Stomach (tissue), 9 donors: ENCODE data around the gene PIWIL1. TPM values are rescaled to one million over a fixed set of nuclear protein-coding genes. Genes with fewer than 3 reads are reported as not detected.
A peak's percentile ranks its signal among the peaks of the same experiment; 100 is the strongest.

ENCODE experiments used
- DNase-seq, 2 donors: peaks; one replicate each; pipeline versions ENCODE4 v3.0.0 to v3.0.0-alpha.2; 2013 to 2019
- H3K27ac ChIP-seq, 5 donors: fragments of 200-600 bp in 4 of 5; sonication (generic) in 4 of 5; one replicate each; pipeline ENCODE4 v1.5.1; 2013 to 2019; ENCODE audit warnings: mild to moderate bottlenecking in 1 of 5, moderate library complexity in 1 of 5
- H3K27me3 ChIP-seq, 3 donors: fragments of 200-600 bp; sonication (generic); one replicate each; pipeline ENCODE4 v1.5.1; 2017 to 2019; ENCODE audit warnings: mixed run types in 1 of 3
- H3K36me3 ChIP-seq, 4 donors: fragments of 200-600 bp; sonication (generic); 1 replicate in 3 of 4; 2 replicates in 1 of 4; pipeline ENCODE4 v1.5.1; 2016 to 2019
- H3K4me1 ChIP-seq, 4 donors: fragments of 200-600 bp; sonication (generic); one replicate each; pipeline ENCODE4 v1.5.1; 2016 to 2019
- H3K4me3 ChIP-seq, 4 donors: fragments of 200-600 bp; sonication (generic) in 3 of 4; one replicate each; pipeline ENCODE4 v1.5.1; 2016 to 2019; ENCODE audit warnings: mild to moderate bottlenecking in 1 of 4
- H3K9me3 ChIP-seq, 4 donors: fragments of 200-600 bp; sonication (generic); one replicate each; pipeline ENCODE4 v1.5.1; 2016 to 2019
- CTCF ChIP-seq, 7 experiments: fragments of 450-650 bp in 4 of 7; fragments of 200-600 bp in 3 of 7; sonication (generic) in 3 of 7; IDR thresholded peaks; one replicate each; pipeline ENCODE4 v1.5.1; 2016 to 2019; ENCODE audit warnings: antibody characterized with exemption in 7 of 7, control low read depth in 2 of 7, mild to moderate bottlenecking in 1 of 7
- EP300 ChIP-seq: sonication (generic); formaldehyde crosslinking; IDR thresholded peaks from one replicate; pipeline ENCODE4 v1.6.1; 2017; ENCODE audit warnings: antibody characterized with exemption
- POLR2A ChIP-seq, 4 donors: fragments of 450-650 bp; IDR thresholded peaks; one replicate each; pipeline ENCODE4 v1.6.1; 2016; ENCODE audit warnings: antibody characterized with exemption in 4 of 4, control low read depth in 2 of 4, mild to moderate bottlenecking in 1 of 4, moderate library complexity in 1 of 4
- POLR2AphosphoS5 ChIP-seq, 3 donors: sonication (generic); formaldehyde crosslinking; IDR thresholded peaks; one replicate each; pipeline ENCODE4 v1.6.1; 2016; ENCODE audit warnings: antibody characterized with exemption in 3 of 3
- WGBS, 5 donors: extraction: QIAGEN DNeasy Blood & Tissue Kit in 3 of 5; methylation state at CpG; one replicate each; pipeline versions ENCODE4 v1.1.5 to v1.1.7; 2013 to 2018; 5-methylcytosine and 5-hydroxymethylcytosine counted together
- intact Hi-C: fragments of 100-400 bp; cut with DNase I; formaldehyde crosslinking; loops from one replicate; pipeline ENCODE4 v1.15.1; 2023; ENCODE audit warnings: low total_unique reads
- polyA plus RNA-seq, 3 donors: library from polyadenylated mRNA; stranded (reverse); fragments of 200-250 nt; gene quantifications; one replicate each; pipeline ENCODE4 v1.2.3, GENCODE V29; 2013
- total RNA-seq, 5 donors: library from RNA; depleted of rRNA; stranded (reverse); fragments of >200 nt; gene quantifications; one replicate each; pipeline versions ENCODE4 v1.1.0 to v1.2.3, GENCODE V29; 2014 to 2016
- donor health status: healthy with polysubstance abuse.
- donor health status: Bipolar disorder and iron deficiency.
- donor health status: healthy.

PIWIL1 gene
- total and polyA plus RNA-seq, 8 donors: not detected

DNA sequence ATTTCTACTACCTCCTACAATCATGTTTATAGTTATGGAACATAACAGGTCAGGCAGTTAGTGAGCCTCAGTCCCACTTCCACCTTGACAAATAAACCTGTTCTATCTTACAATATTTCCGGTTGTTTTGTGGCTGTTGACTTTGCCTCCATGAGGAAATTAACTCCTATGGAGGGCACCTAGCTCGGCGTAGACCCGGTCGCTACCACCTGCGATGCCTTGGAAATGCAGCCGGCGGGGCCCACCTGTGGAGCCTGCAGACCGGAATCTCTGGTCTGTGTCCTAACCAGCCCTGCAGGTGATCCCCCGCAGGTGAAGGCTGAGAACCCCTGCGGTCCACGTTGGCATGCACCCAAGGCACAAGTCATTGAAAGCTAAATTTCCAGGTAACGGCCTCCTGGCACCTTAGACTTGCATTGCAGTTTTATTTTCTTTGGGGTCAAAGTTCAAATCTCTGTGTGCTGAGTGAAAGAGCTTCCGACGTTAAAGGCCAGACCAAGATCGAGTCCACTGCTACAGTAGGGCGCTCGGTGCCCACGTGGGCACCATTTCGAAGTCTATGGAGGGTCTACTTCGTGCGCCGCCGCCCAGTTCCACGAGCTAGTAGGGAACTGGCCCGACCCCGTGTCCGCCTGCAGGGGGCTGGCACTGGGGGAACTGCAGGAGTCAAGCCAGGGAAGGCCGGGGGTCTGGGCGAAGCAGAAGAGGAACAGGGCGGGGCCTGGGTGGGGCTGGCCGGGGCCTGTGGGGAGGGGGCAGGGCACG, 782 bp upstream of the PIWIL1 start:
- Histone ChIP-seq H3K4me3 (no peak overlapping the region), H3K36me3 (no peaks in the 10 kb centered on the region), H3K9me3 (peaks cover 0 to 4% (median 0%) of the 10 kb centered on the region in 4 donors), H3K4me1 (peaks cover 0 to 14% (median 9%) of the 10 kb centered on the region in 4 donors), H3K27me3 (peaks cover 9 to 81% (median 16%) of the 10 kb centered on the region in 3 donors), H3K27ac (no peak overlapping the region)
- no peak for TF ChIP-seq POLR2AphosphoS5 (IDR thresholded peaks at IDR 0.05)
- no peak for TF ChIP-seq EP300
- TF ChIP-seq CTCF (IDR thresholded peaks at IDR 0.05): no peak
- no peak for TF ChIP-seq POLR2A (IDR thresholded peaks at IDR 0.05)
- WGBS, 5 donors: 61 to 70% (median 65%) methylated on average over 20 to 33 of the region's 33 CpGs
- intact Hi-C loops: loop anchor here (5.0 kb wide), 1 partner anchor 290 kb away; no protein-coding TSS in a partner anchor
- DNase-seq: no peak

GRCh38 chr12:130338794-130339601, 1.3 kb downstream of the PIWIL1 start:
- H3K36me3 ChIP-seq: no peaks in the 10 kb centered on the region
- no peak for DNase-seq
- H3K27ac ChIP-seq: no peak overlapping the region
- 22 to 36% (median 24%) methylated on average over 17 to 82 of the region's 82 CpGs for WGBS, 5 donors
- peaks cover 0 to 14% (median 9%) of the 10 kb centered on the region in 4 donors for H3K4me1 ChIP-seq
- intact Hi-C loops: loop anchor here (5.0 kb wide), 1 partner anchor 292 kb away; no protein-coding TSS in a partner anchor
- TF ChIP-seq POLR2A (IDR thresholded peaks at IDR 0.05) (no peak), EP300 (no peak), CTCF (IDR thresholded peaks at IDR 0.05) (no peak), POLR2AphosphoS5 (IDR thresholded peaks at IDR 0.05) (no peak)
- H3K9me3 ChIP-seq: peaks cover 0 to 4% (median 0%) of the 10 kb centered on the region in 4 donors
- no peak overlapping the region for H3K4me3 ChIP-seq
- peaks cover 9 to 61% (median 16%) of the 10 kb centered on the region in 3 donors for H3K27me3 ChIP-seq

- H3K27ac ChIP-seq: no peak overlapping the region
- H3K36me3 ChIP-seq: no peaks in the 10 kb centered on the region
- no peak overlapping the region for H3K4me3 ChIP-seq
- intact Hi-C loops: loop anchor here (5.0 kb wide), 1 partner anchor 293 kb away; no protein-coding TSS in a partner anchor
- H3K9me3 ChIP-seq: peaks cover 0 to 4% (median 0%) of the 10 kb centered on the region in 4 donors
- H3K4me1 ChIP-seq: peaks cover 0 to 14% (median 9%) of the 10 kb centered on the region in 4 donors
- TF ChIP-seq POLR2AphosphoS5 (IDR thresholded peaks at IDR 0.05) (no peak), EP300 (no peak), CTCF (IDR thresholded peaks at IDR 0.05) (no peak), POLR2A (IDR thresholded peaks at IDR 0.05) (no peak)
- WGBS, 5 donors: 24 to 42% (median 28%) methylated on average over 15 of the region's 15 CpGs
- peak in 1 of 2 donors; percentile 72 for DNase-seq
- peaks cover 9 to 51% (median 16%) of the 10 kb centered on the region in 3 donors for H3K27me3 ChIP-seq
Measured at GRCh38 chr12:130339951-130340350, 2.3 kb downstream of the PIWIL1 start.

GRCh38 chr12:130342442-130342841, 4.8 kb downstream of the PIWIL1 start:
- 53 to 72% (median 70%) methylated on average over 8 of the region's 8 CpGs for WGBS, 5 donors

More at GRCh38 chr12:130342442-130342841, 4.8 kb downstream of the PIWIL1 start:
- intact Hi-C loops: no loop called here
- no peak for DNase-seq
- H3K4me1 ChIP-seq: peaks cover 0 to 14% (median 9%) of the 10 kb centered on the region in 4 donors
- H3K27ac ChIP-seq: no peak overlapping the region
- H3K27me3 ChIP-seq: peaks cover 9 to 44% (median 16%) of the 10 kb centered on the region in 3 donors
- TF ChIP-seq POLR2A (IDR thresholded peaks at IDR 0.05): no peak
- no peak for TF ChIP-seq CTCF (IDR thresholded peaks at IDR 0.05)
- no peak for TF ChIP-seq EP300
- no peak for TF ChIP-seq POLR2AphosphoS5 (IDR thresholded peaks at IDR 0.05)
- H3K4me3 ChIP-seq: no peak overlapping the region
- H3K9me3 ChIP-seq: peaks cover 0 to 4% (median 0%) of the 10 kb centered on the region in 4 donors
- no peaks in the 10 kb centered on the region for H3K36me3 ChIP-seq
